Heart right ventricle (tissue), 16 donors: ENCODE measurements around the gene TMC5. TPM values are rescaled to one million over a fixed set of nuclear protein-coding genes. Genes with fewer than 3 reads are reported as not detected.
A peak's percentile ranks its signal among the peaks of the same experiment; 100 is the strongest.
"Not testable (repeated sequence)": the region's sequence is repeated elsewhere in the genome, so short reads cannot be mapped to it uniquely, and the experiment has no call there.

Experiments used
- ATAC-seq, 8 donors: fragments of 200-7000 bp; cut with Tn5 transposase; one replicate each; pipeline ENCODE4 v1.9.1; 2020; ENCODE audit warnings: mild to moderate bottlenecking in 8 of 8, moderate library complexity in 8 of 8, moderate number of reproducible peaks in 1 of 8
- DNase-seq, 2 donors: peaks; one replicate each; pipeline ENCODE4 v3.0.0-alpha.2; 2020
- H3K27ac ChIP-seq, 10 donors: fragments of 200-600 bp; sonication (generic) in 2 of 10; one replicate each; pipeline versions ENCODE4 v1.5.0 to v1.8.0; 2020 to 2022; ENCODE audit warnings: mild to moderate bottlenecking in 3 of 10
- H3K27me3 ChIP-seq, 7 donors: fragments of 200-600 bp; one replicate each; pipeline ENCODE4 v1.8.0; 2021 to 2022; ENCODE audit warnings: mild to moderate bottlenecking in 2 of 7
- H3K36me3 ChIP-seq, 9 donors: fragments of 200-600 bp; sonication (generic) in 1 of 9; one replicate each; pipeline versions ENCODE4 v1.5.0 to v1.8.0; 2020 to 2022; ENCODE audit warnings: mild to moderate bottlenecking in 2 of 9
- H3K4me1 ChIP-seq, 9 donors: fragments of 200-600 bp; sonication (generic) in 1 of 9; one replicate each; pipeline versions ENCODE4 v1.5.0 to v1.8.0; 2020 to 2022; ENCODE audit warnings: mild to moderate bottlenecking in 4 of 9
- H3K4me3 ChIP-seq, 10 donors: fragments of 200-600 bp; sonication (generic) in 2 of 10; one replicate each; pipeline versions ENCODE4 v1.5.0 to v1.8.0; 2020 to 2022; ENCODE audit warnings: mild to moderate bottlenecking in 7 of 10, moderate library complexity in 2 of 10
- H3K9me3 ChIP-seq, 11 donors: fragments of 200-600 bp in 10 of 11; sonication (generic) in 2 of 11; one replicate each; pipeline versions ENCODE4 v1.5.0 to v1.8.0; 2013 to 2022; ENCODE audit warnings: mild to moderate bottlenecking in 2 of 11, control low read depth in 1 of 11, moderate library complexity in 1 of 11
- WGBS, 2 donors: extraction: QIAGEN DNeasy Blood & Tissue Kit; methylation state at CpG; one replicate each; pipeline ENCODE4 v1.1.7; 2013; ENCODE audit warnings: inconsistent platforms in 1 of 2; 5-methylcytosine and 5-hydroxymethylcytosine counted together
- intact Hi-C, 10 donors: fragments of 100-400 bp; cut with DNase I; formaldehyde crosslinking; loops; one replicate each; pipeline versions ENCODE4 v1.11.1 to v1.14.2; 2022
- long read RNA-seq, 3 donors: library from polyadenylated mRNA; unstranded; transcript quantifications; one replicate each; pipeline ENCODE4 v2.0.0, GENCODE V29; 2020 to 2021
- polyA plus RNA-seq, 2 donors: library from polyadenylated mRNA; stranded (reverse); fragments of 200-250 nt; gene quantifications; one replicate each; pipeline ENCODE4 v1.2.3, GENCODE V29; 2013
- total RNA-seq, 10 donors: library from RNA; stranded (reverse); fragmentation: NEBNext Ultra II Directional in 3 of 10; extraction: Animal tissue kit (Norgen Biotek cat#: 25700) in 3 of 10; gene quantifications; one replicate each; pipeline versions ENCODE4 v1.2.1 to v1.2.4, GENCODE V29; 2021 to 2023
- TF ChIP-seq, protein P1 (sequence below), 9 donors: fragments of 200-600 bp; sonication (generic) in 2 of 9; IDR thresholded peaks; one replicate each; pipeline versions ENCODE4 v1.5.0 to v1.8.0; 2021 to 2022; ENCODE audit warnings: antibody characterized with exemption in 9 of 9, mild to moderate bottlenecking in 5 of 9, moderate library complexity in 1 of 9
- donor health status: Arrhythmogenic right ventricular cardiomyopathy.
- donor health status: ischemic (EF 13 %, LVEDD 7.1; RV severe dilation, severe dysfunction).
- donor health status: healthy with polysubstance abuse.
- donor health status: DM: no; HTN: yes; CAD: no.
- donor health status: DM: no; HTN: no; CAD: no.
- donor health status: ischemic (EF 25% LVEDD 6.9; RV normal size, moderate dysfunction).
- donor health status: ischemic (EF 25% LVEDD 5.7; RV mildly dilated, moderate dysfunction).
- donor health status: healthy.
- donor health status: DM: yes; HTN: yes; CAD: no.
- donor health status: Ischemic cardiomyopathy.
- donor health status: ischemic (EF 35%, LVEDD 5.7; RV mildly dilated, moderate dysfunction).
- donor health status: nonischemic (EF 11% LVEDD 7.7; RV severe dilation, severe dysfunction).
- donor health status: DM: yes; HTN: yes; CAD: no.
- donor health status: PGD.
- donor health status: ischemic (EF 29% LVEDD 5.4; RV normal size, mild dysfunction).
- donor health status: nonischemic (EF 23%, LVEDD 6.1; RV moderate dilation, normal function).

The TMC5 gene, protein sequence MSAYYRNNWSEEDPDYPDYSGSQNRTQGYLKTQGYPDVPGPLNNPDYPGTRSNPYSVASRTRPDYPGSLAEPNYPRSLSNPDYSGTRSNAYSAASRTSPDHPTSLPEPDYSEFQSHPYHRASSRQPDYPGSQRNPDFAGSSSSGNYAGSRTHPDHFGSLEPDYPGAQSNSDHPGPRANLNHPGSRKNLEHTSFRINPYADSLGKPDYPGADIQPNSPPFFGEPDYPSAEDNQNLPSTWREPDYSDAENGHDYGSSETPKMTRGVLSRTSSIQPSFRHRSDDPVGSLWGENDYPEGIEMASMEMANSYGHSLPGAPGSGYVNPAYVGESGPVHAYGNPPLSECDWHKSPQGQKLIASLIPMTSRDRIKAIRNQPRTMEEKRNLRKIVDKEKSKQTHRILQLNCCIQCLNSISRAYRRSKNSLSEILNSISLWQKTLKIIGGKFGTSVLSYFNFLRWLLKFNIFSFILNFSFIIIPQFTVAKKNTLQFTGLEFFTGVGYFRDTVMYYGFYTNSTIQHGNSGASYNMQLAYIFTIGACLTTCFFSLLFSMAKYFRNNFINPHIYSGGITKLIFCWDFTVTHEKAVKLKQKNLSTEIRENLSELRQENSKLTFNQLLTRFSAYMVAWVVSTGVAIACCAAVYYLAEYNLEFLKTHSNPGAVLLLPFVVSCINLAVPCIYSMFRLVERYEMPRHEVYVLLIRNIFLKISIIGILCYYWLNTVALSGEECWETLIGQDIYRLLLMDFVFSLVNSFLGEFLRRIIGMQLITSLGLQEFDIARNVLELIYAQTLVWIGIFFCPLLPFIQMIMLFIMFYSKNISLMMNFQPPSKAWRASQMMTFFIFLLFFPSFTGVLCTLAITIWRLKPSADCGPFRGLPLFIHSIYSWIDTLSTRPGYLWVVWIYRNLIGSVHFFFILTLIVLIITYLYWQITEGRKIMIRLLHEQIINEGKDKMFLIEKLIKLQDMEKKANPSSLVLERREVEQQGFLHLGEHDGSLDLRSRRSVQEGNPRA
- total RNA-seq: under 1 TPM in 3 of 10 donors, not detected in 7; 0.09 to 0.13 (median 0.11) TPM
- polyA plus RNA-seq: under 1 TPM in 1 of 2 donors, not detected in 1; under 0.01 TPM
- long read RNA-seq, donor 1: 0 reads
- long read RNA-seq, donor 2: 0 reads
- long read RNA-seq, donor 3: 0 reads

DNA sequence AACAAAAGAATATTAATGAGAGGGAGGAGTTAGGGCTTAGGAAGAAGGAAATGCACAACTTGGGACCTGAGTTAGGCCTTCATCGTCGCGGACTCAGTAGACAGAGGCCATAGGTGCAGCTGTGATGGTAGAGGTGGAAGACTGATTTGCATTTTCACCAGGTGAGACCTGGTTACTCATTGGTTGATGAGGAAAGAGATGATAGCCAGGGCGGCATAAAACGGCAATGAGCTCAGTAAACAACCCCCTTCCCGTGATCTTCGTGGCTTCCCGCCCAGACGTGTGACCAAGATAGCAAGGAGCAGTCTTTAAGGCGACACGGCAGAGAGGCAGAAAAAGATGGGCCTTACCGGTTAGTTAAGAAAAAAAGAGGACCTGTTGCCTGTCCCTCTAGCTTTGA lies at the start of gene TMC5:
Gene TMC5, plus strand, starts transcription at position 244 of the 400 bp plus-strand sequence. CDS start 22,156 bp downstream, outside the sequence.
- H3K4me3 ChIP-seq: no peak within 1 kb of the TSS
- TF ChIP-seq, protein P1, sequence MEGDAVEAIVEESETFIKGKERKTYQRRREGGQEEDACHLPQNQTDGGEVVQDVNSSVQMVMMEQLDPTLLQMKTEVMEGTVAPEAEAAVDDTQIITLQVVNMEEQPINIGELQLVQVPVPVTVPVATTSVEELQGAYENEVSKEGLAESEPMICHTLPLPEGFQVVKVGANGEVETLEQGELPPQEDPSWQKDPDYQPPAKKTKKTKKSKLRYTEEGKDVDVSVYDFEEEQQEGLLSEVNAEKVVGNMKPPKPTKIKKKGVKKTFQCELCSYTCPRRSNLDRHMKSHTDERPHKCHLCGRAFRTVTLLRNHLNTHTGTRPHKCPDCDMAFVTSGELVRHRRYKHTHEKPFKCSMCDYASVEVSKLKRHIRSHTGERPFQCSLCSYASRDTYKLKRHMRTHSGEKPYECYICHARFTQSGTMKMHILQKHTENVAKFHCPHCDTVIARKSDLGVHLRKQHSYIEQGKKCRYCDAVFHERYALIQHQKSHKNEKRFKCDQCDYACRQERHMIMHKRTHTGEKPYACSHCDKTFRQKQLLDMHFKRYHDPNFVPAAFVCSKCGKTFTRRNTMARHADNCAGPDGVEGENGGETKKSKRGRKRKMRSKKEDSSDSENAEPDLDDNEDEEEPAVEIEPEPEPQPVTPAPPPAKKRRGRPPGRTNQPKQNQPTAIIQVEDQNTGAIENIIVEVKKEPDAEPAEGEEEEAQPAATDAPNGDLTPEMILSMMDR (IDR thresholded peaks at IDR 0.05): no peak
- H3K27me3 ChIP-seq: peaks cover 0 to 60% (median 42%) of the 10 kb centered on the region in 7 donors
- H3K9me3 ChIP-seq: no peaks in the 10 kb centered on the region
- 51 to 59% methylated on average over 12 of the region's 12 CpGs for WGBS, 2 donors
- DNase-seq (no peak), ATAC-seq (no peak)
- intact Hi-C loops: no loop called here
- no peaks in the 10 kb centered on the region for H3K36me3 ChIP-seq
- no peaks in the 10 kb centered on the region for H3K4me1 ChIP-seq
- H3K27ac ChIP-seq: no peak within 1 kb of the TSS

DNA sequence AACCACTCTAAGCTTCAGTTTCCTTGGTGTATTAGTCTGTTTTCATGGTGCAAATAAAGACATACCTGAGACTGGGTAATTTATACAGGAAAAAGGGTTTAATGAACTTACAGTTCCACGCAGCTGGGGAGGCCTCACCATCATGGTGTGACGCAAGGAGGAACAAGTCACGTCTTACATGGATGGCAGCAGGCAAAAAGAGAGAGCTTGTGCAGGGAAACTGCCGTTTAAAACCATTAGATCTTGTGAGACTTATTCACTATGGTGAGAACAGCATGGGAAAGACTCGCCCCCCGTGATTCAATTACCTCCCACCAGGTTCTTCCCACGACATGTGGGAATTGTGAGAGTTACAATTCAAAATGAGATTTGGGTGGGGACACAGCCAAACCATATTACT lies 45.1 kb upstream of the TMC5 start:
- H3K27me3 ChIP-seq, ATAC-seq, H3K27ac ChIP-seq, H3K9me3 ChIP-seq, H3K36me3 ChIP-seq, H3K4me1 ChIP-seq, DNase-seq, H3K4me3 ChIP-seq: not testable (repeated sequence)
- intact Hi-C loops: loop anchor here in 7 of 10 donors (2.0 to 10.0 kb wide), 6 partner anchors 188 to 388 kb away; partner anchors contain the start of genes SYT17 (in 2 of the 7) and TMC7 (in 2 of the 7)
- 83% methylated on average over 7 of the region's 7 CpGs for WGBS, 2 donors

DNA sequence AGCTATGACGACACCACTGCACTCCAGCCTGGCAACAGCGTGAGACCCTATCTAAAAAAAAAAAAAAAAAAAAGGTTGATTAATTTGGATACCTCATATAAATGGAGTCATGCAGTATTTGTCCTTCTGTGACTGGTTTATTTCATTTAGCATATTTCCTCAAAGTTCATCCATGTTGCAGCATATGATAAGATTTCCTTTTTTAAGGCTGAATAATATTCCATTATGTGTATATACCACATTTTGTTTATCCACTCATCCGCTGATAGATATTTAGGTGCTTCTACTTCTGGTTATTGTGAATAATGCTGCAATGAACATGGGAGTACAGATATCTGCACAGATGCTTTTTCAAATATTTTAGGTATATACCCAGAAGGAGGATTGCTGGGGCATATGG lies 43.3 kb upstream of the TMC5 start:
- Histone ChIP-seq H3K27me3 (peaks cover 0 to 7% (median 0%) of the 10 kb centered on the region in 7 donors), H3K27ac (no peak overlapping the region), H3K4me3 (no peak overlapping the region), H3K36me3 (no peaks in the 10 kb centered on the region), H3K4me1 (no peaks in the 10 kb centered on the region), H3K9me3 (no peaks in the 10 kb centered on the region)
- TF ChIP-seq, protein P1 (IDR thresholded peaks at IDR 0.05): no peak
- ATAC-seq (no peak), DNase-seq (no peak)
- WGBS, 2 donors: 93 to 98% methylated on average over 3 of the region's 3 CpGs
- intact Hi-C loops: loop anchor here in 7 of 10 donors (2.0 to 10.0 kb wide), 7 partner anchors 190 to 390 kb away; partner anchors contain the start of genes SYT17 (in 2 of the 7) and TMC7 (in 2 of the 7)

DNA sequence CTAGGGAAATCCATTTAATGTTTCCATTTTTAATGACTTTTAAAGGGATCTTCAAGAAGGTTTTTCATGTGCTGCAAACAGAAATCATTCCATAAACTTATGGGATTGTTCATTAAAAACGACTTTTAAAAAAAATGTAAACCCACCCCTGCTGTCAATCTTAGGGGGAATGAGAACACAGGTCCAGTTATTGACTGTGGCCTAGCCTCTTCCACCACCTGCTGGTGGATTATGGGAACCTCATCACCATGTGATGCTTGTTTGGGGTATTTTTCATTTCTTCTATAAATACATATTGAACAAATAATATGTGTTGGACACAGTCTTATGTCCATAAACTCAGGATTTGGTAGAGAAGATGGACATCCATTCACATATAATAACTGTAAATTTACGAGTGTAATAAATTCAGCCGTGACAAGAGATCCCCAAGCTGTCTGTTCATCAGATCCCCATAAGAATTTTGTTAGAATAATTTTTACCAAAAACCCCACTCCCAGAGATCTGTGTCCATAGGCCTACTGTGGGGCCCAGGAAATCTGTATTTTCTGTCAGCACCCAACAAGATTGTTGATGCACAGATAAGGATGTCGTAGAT lies 42.0 kb upstream of the TMC5 start:
- 38 to 39% methylated on average over 4 of the region's 4 CpGs for WGBS, 2 donors
- no peaks in the 10 kb centered on the region for H3K36me3 ChIP-seq
- H3K27ac ChIP-seq: no peak overlapping the region
- no peaks in the 10 kb centered on the region for H3K9me3 ChIP-seq
- DNase-seq (peak; percentile 15 to 44), ATAC-seq (peak in 5 of 8 donors; percentile 58 to 76 (median 66))
- H3K27me3 ChIP-seq: peaks cover 0 to 3% (median 0%) of the 10 kb centered on the region in 7 donors
- H3K4me1 ChIP-seq: peaks cover 0 to 6% (median 0%) of the 10 kb centered on the region in 9 donors
- intact Hi-C loops: loop anchor here (1.0 to 10.0 kb wide), 10 partner anchors 191 to 391 kb away; partner anchors contain the start of genes SYT17 (in 4 of the 10) and TMC7 (in 2 of the 10)
- H3K4me3 ChIP-seq: no peak overlapping the region
- TF ChIP-seq, protein P1 (IDR thresholded peaks at IDR 0.05): peak; percentile 74 to 91 (median 85)
